ENCODE data around the gene TFB2M.
A peak's percentile ranks its signal among the peaks of the same experiment; 100 is the strongest.

Gene TFB2M

DNA sequence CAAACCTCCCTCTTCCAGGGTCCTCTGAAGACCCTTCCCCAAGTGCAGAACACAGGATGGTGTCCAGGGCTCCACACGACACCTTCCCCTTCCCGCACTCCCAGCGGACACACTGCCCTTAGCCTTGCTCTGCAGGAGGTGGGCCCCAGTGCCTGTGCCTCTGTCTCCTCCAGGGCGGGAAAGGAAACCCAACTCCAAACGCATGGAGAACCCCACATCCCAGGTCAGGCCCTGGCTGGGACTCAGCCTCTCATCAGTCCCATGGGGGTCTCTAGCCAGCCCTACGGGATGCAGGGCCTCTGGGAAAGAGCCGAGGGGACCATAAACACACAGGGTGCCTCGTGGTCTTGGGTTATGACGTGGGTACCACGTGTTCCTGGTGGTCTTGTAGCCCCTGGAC lies 53.4 kb downstream of the TFB2M start:
- no peak for DNase-seq

DNA sequence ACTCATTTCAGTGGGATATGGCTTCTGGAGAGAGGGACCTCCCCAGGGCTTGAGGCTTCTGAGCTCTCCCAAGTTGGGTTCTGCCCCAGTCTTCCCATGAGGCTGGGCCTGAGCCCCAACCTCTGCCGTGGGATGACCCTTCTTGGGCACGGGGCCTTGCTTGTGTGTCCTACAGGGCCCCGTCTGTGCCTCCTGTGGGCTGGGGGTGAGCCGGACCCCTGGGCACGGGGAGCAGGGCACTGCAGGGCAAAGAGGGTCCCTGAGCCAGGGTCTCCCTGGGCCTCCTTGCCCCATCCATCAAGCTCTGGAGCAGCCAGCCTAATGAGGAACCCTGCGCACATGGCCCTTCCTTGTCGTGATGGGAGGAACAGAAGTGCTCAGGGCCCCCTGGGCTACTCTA lies 53.8 kb downstream of the TFB2M start:
- DNase-seq, result no peak

DNA sequence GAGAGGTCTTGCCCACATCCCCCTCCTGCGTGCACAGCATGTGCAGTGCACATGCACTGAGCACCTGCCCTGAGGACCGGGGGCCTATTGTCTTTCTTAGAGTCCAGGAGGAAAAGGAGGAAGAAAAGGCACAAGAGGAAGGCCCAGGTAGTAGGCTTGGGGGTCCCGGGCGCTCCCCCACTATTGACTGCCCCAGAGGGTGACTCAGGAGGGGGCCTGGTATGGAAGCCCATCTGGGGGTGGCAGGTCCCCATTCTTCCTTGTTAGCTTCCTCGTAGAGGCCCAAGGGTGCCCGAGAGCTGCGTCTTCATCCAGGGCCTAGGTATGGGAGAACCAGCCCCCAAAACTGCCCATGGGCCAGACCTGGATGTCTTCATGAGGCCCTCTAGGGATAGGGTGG lies 54.9 kb downstream of the TFB2M start:
- no peak for DNase-seq

DNA sequence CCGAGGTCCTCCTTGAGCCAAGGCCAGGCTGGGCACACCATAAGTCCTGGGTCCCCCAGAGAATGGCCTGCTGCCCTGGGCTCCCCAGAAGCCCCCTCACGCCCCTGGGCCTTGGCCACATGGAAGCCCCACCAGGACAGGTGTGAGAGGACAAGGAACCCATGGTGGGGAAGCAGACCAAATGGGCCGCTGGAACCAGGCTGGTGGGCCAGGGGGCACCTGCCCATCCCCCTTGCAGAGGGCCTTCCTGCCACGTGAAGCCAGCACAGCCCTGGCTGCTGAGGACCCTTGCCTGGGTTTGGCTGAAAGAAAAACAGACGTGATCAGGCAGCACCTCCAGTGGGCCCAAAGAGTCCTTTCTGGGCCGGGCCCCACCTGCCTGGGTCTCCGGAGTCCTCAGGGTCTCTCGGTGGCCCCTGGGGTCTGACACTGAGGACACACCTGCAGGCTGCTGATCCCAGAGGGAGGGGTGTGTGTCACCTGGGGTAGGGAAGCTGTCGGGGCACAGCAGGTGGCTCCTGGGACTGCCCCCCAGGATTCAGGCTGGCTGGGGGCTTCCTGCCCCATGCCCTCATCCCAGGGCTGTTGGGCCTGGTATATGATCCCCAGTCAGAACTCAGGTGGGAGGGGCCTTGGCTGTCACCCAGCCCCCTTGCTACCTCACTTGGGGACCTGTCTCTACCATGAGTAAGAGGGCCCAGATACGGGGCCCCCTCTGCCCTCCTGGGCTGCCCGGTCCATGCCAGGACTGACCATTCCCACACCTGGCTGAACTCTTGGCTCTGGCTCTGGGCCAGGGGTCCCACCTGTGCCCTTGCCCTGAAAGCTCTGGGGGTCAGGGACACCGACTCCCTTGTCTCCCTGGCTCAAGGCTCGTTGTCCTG lies 55.7 kb downstream of the TFB2M start:
- no peak for DNase-seq

DNA sequence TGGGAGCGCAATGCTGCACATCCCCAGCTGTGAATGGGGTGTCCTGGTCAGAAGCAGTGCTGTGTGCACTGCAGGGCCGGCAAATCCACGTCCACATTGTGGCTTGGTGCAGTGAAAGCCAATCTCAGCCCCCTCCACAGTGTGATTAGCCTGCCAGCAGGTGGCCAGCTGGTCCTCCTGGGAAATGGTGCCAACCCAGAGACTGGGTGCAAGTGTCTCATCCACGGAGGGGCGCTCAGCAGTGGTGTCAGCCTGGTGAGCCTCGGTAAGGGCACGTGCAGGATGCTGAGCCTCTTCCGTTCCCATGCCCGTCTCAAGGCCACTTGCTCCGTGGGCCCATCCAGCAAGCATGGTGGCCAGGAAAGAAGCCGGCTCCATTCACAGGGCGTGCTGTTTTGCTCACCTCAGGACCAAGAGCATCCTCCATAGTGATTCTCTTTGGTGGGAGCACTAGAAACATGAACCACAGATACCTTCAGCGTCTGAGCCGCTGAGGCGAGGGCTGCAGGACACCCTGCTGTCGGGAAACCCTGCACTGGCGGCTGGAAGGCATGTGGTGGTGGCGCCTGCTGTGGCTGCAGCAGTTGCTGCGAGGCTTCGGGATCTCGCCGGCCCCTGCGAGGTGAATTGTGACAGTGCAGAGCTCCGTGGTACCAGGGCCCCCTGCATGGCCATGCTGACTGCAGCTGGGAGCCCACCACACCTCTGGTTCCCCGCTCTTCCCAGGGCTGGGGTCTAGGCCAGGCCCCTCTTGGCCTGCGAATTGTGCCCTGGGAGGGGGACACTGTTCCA lies 57.0 kb downstream of the TFB2M start:
- no peak for DNase-seq

DNA sequence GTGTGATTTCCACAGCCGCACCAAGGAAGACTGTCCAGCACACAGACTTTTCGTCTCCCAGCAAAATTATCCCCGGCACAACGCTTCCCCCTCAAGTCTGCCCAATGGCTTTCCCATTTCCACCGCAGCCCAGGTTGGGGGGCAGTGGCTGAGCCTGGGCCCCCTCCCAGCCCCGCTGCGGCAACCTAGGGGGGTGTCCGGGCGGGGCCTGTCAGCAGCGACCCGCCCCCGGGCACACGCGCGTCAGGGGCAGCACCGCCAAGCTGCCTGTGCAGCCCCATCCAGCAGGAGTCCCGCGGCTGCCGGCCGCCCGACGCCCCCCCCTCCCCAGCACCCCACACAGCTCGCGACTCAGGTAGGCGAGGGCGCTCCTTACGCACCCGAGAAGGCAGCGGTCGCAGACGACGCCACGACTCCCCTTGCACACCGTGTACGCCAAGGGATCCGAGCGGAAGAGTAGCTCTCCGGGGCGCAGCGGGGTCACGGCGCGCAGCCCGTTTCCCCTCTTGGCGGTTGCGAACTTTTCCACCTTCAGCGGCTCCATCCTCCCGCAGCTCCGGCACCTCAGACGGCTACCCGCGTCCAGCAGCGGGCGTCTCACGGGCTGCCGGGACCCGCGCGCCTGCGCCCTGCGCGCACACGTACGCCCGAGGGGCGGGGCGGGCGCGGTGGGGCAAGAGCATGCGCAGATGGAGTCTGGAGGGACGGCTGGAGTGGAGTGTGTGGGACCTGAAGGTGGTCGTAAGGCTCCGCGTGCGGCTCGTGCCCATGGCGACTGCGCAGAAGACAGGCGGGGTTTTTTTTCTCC lies 59.2 kb downstream of the TFB2M start, which contains the start of gene SMYD3:
TSS of gene SMYD3 (minus strand) at position 606 of the 808 bp plus-strand sequence.
- DNase-seq, result peak; percentile 40

DNA sequence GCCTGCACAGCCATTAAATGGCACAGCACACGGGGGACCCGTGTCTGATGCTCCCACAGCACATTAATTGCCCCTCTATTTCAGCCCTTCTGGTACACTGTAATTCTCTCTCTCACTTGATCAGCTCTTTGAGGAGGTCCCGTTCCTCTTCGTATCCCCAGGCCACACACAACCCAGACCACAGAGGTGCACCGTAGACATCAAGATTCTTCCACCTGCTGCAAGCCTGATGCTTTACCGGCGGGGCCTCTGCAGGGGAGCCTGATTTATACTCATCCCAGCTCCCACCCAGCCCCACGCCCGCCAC lies 59.7 kb downstream of the TFB2M start:
- DNase-seq, result no peak

DNA sequence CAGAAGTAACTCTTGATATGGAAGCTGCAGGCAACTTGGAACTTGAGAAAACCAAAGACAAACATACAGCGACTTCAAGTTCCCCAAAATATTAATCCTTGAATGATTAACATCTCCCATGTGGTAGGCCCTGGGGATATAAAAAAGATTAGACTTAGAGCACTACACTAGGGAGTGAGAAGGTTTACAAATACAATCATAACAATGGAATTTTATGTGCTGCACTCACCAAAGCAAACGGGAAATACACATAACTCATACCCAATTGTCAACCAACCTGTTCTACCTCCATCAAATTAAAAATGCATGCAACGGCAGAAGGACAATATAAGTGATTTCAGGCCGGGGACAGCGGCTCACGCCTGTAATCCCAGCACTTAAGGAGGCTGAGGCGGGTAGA lies 62.7 kb downstream of the TFB2M start:
- DNase-seq, result no peak

DNA sequence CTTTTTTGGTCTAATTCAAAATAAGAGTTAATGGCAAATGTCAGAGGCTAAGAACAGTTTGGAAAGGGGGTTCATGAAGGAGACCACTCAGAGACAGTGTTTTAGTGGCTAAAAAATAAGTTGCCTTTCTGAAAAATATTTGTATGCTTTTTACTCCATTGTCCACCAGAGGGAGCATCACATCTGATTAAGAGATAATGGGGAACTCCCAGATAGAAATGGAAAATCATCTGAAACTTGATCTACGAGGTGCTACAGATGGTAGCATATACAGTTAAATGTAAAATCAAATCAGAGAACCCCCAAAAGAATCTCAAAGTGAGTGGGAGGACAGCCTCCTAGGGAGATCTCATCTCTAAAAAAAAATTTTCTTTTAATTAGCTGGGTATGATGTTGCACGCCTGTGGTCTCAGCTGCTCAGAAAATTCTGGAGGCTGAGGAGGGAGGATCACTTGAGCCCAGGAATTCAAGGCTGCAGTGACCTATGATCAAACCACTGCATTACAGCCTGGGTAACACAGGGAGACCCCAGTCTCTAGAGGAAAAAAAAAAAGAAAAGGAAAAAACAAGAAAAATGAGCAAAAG lies 68.6 kb downstream of the TFB2M start:
- DNase-seq, result no peak

DNA sequence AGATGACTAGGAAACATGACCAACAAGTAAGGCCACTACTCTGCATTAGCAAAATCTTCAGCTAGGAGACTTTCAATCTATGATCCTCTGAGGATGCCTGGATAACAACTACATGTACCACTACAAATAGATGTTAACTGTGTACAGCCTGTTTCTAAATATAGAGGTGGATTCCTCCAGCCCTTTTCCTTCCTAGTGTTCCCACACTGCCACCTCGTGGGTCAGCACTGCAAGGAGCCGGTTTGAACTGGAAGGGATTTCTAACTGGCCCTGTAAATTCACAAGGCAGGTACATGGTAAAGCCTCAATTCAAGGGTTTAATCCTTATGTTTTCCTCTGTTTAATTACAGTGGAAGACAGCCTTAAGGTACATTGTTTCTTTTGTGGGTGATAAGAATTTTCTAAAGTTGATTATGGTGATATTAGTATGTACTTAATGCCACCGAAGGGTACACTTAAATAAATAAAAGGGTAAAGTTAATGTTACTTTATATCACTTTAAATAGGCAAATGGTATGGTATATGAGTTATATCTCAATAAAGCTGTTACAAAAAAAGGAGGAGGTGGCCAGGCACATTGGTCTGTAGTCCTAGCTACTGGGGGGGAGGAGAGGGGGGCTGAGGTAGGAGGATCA lies 73.3 kb downstream of the TFB2M start:
- no peak for DNase-seq

DNA sequence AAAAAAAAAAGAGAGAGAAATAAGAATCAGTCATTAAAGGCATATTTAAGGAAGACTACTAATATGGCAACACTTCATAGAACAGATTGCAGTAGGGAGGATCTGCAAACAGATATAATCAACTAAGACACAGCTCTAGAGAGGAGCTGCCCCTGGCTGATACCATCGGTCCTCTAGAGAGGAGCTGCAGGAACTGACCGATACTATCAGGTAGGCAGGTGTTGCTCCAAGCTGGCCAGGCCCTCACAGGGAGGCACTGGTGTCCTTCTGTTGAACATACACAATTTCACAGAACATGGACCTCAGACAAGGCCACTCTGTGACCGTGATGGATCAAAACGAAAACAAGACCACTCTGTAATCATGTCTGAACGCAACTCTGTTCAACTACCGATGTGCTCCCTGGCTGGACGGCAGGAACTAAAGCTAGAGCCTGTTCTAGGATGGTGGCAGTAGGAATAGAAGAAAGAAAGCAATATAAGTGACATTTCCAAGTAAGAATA lies 74.5 kb downstream of the TFB2M start:
- DNase-seq, result no peak
